C1 segment of cervical spinal cord (tissue), 14 donors: ENCODE measurements around the gene ORC5.
"Not testable (repeated sequence)": the region's sequence is repeated elsewhere in the genome, so short reads cannot be mapped to it uniquely, and the experiment has no call there.

ENCODE experiments used
- DNase-seq, 14 donors: peaks; one replicate each; lab custom pipeline; 2025; lab: John Stamatoyannopoulos, UW

The ORC5 gene

DNA sequence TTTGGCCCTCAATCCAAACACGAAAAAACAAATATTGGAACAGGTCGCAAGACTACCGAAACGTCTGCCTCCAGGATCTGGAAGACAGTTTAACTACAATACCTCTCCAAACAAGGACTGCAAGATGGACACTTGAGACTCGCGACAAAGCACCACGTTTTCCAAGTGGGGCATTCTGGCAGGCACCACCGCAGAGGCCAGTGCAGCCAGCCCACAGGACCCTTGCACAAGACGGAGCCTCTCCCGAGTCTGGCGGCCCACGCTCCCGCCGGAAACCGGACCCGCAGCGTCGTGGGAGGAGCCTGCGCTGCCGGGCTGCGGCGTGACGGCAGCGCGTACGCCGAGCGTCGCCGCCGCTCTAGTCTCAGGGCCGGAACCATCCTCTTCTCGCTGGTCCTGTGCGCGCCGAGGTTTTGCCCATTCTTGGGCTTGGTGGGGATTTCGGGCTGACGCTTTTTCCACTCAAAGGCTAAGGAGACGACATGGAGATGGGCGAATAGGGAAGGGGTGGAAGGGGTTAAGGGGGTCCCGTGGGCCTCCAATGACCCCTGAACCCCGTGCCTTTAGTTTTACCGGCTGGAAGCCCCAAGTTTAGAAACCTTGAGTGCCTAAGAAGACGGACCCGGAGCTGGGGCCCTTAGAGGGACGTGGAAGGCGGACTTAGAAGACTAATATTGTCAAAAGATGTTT, at the start of gene ORC5:
Gene ORC5, minus strand, starts transcription at position 283 of the 690 bp plus-strand sequence. Its CDS starts 109 bp downstream, at position 174.
- peak; percentile 14 to 75 (median 54) for DNase-seq

GRCh38 chr7:104255616-104256015, 47.8 kb upstream of the ORC5 start:
- DNase-seq, result no peak

GRCh38 chr7:104255194-104255593, 47.4 kb upstream of the ORC5 start:
- DNase-seq, result no peak

DNA sequence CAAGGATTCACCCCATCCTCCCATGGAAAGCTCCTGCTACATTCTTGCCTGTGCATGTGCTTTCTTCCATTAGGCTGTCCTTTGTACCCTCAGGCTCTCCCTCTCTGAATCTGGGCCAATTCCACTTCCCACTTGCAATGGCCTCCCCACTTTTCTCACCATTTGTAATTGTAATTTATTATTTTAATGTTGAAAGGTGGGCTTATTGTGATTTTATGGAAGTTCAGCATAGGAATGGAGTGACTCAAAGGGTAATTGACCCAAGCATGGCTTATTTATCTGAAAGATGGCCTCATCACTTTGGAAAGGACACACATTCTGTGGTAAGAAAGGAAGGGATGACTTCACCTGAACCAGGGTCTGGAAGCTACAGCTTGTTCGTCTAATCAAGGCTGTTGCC, 46.9 kb upstream of the ORC5 start:
- DNase-seq, result no peak

GRCh38 chr7:104252409-104253134, 44.8 kb upstream of the ORC5 start:
- no peak for DNase-seq

- DNase-seq, result no peak
Measured at GRCh38 chr7:104242638-104243037, 34.8 kb upstream of the ORC5 start.

DNA sequence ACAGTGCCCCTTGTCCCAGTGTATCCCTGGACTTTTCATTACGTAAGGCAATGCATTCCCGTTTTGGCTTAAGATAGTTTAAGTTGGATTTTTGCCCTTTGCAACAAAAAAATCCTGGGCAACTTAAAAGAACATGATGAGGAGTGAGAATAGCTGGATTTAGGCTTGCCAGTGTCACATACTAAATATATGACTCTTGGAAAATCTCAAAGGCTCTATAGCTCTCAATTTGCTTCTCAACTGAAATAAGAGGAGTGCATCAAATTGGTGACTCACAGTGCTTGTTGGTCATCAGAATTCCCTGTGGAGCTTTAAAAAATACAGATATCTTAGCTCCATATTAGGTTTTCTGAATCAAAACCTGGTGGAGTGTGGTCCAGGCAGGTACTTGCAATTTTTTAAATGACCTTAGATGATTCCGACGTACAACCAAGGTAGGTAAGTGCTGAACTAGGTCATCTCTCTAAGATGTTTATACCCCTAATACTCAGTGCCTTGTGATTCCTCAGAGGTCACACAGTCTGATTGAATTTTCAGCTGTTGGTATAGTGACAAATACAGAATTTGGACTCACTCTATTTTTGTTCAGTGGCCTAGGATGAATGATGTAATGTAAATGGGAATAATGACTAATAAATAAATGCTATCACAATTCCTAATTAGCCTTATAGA, 33.9 kb upstream of the ORC5 start:
- DNase-seq, result no peak

DNA sequence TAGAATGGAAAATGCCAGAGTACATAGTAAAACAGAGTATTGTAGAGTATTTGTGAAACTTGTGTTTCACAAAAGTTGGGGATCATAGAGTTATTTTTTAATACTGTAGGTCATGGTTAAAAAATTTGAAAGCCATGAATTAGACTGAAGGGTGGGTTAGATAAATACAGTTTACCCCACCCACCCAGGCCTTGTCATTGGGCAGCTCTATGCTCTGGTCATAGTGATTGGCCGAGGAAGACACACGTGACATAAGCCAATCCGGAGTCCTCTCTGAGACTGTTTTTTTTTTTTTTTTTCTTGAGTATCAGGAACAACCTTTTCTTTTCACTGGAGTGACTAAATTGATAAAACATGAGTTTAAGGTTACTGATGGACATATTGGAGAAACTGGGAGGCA, 33.3 kb upstream of the ORC5 start:
- DNase-seq, result no peak

DNA sequence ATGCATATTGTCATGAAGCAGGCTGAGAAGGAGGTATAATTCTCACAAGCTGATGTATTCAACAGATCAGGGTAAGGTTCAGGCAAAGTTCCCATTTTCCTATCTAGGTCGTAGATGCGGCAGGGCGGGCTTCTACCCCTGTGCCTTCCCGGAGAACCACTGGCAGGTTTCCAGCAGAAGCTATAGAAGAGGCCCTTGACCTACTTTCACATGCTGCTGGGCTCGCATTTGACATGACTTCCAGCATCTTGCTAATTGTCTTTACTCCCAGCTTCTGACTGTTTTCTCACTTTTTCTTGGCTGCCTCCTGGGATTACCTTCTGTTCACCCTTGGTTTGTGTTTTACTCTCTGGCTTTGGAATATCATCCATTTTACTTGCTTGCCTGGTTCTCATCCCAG, 32.6 kb upstream of the ORC5 start:
- peak in 1 of 14 donors; percentile 39 for DNase-seq

DNA sequence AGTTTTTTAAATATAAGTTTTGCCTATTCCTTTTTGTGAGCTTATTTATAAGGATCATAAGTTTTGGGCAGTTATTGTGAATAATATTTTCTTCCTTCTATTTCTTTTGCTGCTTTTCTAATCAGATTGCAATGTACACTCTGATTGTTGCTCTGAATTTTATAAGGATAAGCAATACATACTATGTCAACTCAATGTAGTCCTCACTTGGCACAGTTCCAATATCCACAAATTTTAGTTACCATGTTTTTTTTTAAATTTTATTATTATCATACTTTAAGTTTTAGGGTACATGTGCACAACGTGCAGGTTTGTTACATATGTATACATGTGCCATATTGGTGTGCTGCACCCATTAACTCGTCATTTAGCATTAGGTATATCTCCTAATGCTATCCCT, 27.2 kb upstream of the ORC5 start:
- not testable (repeated sequence) for DNase-seq

DNA sequence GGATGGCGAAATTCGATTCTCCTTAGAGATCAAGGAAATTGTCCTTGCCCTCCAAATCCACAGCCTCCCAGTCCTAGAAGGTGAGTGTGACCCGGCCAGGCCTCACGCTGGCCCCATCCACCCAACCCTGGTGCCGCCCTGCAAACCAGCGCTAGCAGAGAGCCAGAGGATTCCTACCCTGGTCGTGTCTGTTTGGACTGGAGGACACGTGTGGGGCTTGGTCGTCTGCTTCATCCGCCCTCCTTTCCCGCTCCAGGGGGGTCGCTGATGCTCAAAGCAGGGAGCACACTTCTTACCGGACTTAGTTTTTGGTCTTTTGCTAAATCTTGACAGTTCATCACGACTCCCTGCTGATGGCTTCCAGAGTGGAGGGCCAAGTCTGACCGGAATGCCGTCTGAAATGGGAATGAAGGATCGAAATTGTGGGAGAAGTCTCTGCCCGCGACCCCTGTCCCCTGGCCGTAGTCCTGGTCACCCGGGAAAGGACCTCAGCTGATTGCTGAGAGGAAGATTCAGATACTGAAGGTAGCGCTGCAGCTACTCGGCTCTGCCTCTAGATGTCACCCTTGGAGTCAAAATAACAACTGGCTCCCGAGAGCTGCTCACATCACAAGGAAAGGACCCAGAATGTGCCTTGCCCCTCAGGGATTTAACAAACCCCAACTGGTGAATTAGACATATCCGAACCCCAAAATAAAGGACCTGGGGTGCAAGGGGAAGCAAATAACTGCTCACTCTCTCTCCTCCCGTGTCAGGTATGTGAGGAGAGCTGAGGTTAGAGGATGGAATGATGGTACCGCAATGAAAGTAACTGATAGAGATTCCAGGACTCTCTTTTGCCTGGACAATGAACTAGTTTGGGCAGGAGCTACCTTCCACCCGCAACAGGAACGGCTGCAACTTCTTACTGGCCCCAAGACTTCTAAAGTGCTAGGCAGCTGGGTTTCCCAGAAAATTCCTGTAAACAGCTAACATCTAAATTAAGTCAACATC, 23.5 kb upstream of the ORC5 start:
- DNase-seq, result peak in 10 of 14 donors; percentile 6 to 46 (median 25)

DNA sequence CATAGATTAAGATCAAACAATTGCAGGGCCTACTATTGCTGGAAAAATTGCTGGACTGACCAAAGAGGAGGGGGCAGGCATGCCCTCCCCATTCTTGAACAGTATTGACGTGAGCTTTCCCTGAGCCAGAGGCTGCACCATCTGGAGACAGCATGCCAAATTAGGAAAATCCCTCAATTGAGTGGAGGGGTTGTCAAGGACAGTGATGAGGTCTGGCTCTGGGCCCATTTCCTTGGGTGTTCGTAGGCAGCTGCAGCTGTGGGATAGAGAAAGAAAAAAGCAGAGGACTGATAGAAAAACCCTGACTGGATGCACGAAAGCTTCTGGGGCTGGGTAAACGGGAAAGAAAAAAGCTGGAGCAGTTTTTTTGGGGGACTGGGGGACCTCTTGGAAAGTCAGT, 22.8 kb upstream of the ORC5 start:
- peak in 1 of 14 donors; percentile 0 for DNase-seq

GRCh38 chr7:104228442-104228841, 20.6 kb upstream of the ORC5 start:
- no peak for DNase-seq

DNA sequence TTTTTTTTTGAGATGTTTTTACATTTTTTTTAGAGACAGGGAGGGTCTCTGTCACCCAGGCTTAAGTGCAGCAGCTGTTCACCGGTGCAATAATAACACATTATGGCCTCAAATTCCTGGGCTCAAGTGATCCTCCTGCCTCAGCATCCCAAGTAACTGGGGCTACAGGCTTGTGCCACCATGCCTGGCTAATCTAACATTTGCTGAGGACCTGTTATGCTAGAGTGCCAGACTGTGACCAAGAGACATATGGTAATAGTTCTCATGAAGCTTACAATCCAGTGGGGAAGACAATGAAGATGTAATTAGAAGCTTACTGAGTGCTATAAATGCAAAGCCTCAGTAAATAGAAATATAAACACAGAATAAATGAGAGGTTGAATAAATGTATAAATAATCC, 17.6 kb upstream of the ORC5 start:
- no peak for DNase-seq

DNA sequence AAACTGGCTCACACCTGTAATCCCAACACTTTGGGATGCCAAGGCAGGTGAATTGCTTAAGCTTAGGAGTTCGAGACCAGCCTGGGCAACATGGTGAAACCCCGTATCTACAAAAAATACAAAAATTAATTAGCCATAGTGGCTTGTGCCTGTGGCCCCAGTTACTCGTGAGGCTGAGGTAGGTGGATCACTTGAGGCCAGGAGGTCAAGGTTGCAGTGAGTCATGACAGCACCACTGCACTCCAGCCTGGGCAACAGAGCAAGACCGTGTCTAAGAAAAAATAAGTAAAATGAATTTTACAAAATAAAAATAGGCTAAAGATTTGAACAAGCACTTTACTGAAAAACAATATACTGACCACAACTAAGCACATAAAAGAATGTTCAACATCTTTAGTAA, 9.8 kb upstream of the ORC5 start:
- DNase-seq, result no peak

DNA sequence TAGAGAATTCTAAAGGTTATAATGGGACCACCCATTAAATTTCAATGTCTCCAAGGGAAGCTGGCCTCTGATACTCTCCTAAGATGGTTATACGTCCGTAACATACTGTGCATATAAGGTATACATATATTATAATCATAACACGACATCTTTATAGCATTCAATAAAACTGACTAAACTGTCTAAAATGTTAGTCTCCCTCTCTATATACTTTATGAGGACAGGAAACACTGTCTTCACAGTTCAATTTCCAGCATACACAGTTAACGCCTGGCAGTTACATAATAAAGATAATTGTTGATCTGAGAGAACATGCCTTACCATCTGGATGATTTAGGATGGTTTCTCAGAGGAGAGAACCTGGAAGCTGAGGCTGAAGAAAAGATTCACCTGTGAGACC, 1.2 kb upstream of the ORC5 start:
- DNase-seq, result no peak

- DNase-seq, result peak in 1 of 14 donors; percentile 34
Measured at GRCh38 chr7:104208421-104208780, 588 bp upstream of the ORC5 start.

- DNase-seq, result no peak
Measured at GRCh38 chr7:104207348-104207730, 474 bp downstream of the ORC5 start.

DNA sequence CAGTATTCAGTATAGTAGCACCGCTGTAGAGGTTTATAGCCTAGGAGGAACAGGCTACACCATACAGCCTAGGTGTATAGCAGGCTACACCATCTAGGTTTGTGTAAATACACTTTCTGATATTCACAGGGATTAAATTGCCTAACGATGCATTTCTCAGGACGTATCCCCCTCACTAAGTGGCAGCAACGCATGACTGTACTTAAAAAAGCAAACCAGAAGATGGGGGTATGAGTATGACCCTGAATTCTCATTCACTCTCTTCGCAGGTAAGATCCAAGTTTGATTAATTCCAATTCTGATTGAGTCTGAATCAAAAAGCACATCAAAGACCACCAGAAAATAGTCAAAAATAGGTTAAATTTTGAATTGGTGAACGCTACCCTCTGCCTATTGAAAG, 972 bp downstream of the ORC5 start:
- DNase-seq, result no peak

DNA sequence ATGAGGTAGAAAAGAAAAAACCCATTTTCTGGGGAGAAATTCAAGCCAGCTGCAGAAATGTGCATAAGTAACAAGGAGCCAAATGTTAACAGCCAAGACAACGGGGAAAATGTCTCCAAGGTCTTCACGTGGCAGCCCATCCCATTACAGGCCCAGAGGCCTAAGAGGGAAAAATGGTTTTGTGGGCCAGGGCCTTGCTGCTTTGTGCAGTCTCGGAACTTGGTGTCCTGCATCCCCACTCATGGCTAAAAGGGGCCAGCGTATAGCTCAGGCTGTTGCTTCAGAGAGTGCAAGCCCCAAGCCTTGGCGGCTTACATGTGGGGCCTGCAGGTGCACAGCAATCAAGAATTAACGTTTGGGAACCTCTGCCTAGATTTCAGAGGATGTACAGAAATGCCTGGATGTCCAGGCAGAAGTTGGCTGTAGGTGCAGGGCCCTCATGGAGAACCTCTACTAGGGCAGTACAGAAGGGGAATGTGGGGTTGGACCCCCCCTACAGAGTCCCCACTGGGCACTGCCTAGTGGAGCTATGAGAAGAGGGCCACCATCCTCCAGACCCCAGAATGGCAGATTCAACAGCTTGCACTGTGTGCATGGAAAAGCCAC, 9.0 kb downstream of the ORC5 start:
- DNase-seq, result no peak

- no peak for DNase-seq
Measured at GRCh38 chr7:104196161-104196560, 11.7 kb downstream of the ORC5 start.
